ENCODE results near the gene ARHGAP35. TPM values are rescaled to one million over a fixed set of nuclear protein-coding genes. Genes with fewer than 3 reads are reported as not detected.

The ARHGAP35 gene
- total RNA-seq, 1 donor from 2014 or later: 57.9 TPM

- H3K4me1 ChIP-seq (ENCODE audit: insufficient read depth, low read length): peaks cover 38% of the 10 kb centered on the region
- H3K27ac Mint-ChIP-seq (ENCODE audit: unreplicated experiment): peak overlapping the region; percentile 84
- FAIRE-seq (no peak), DNase-seq (ENCODE audit: low read depth) (no peak)
- H3K36me3 Mint-ChIP-seq (ENCODE audit: low read depth, unreplicated experiment): peaks cover 4% of the 10 kb centered on the region
- H3K27me3 ChIP-seq (ENCODE audit: insufficient read depth, low read length): no peaks in the 10 kb centered on the region
- H3K9ac ChIP-seq (ENCODE audit: low read length): peak overlapping the region; percentile 25
- H3K9me3 ChIP-seq (ENCODE audit: insufficient read depth, low read depth, low read length): no peaks in the 10 kb centered on the region
- H3K4me2 ChIP-seq (ENCODE audit: low read length): peak overlapping the region; percentile 89
- no peaks in the 10 kb centered on the region for H3K36me3 ChIP-seq (ENCODE audit: insufficient read depth, low read length)
- H3K9me3 Mint-ChIP-seq (ENCODE audit: unreplicated experiment): no peaks in the 10 kb centered on the region
- H4K20me1 ChIP-seq (ENCODE audit: insufficient read depth, low read length): peaks cover 34% of the 10 kb centered on the region
- TF ChIP-seq EZH2 (IDR thresholded peaks at IDR 0.05; ENCODE audit: insufficient read depth, low read length) (no peak), CTCF (IDR thresholded peaks at IDR 0.05; ENCODE audit: insufficient read depth, low read depth, low read length) (no peak)
- H3K27ac ChIP-seq (ENCODE audit: low read depth, low read length): peak overlapping the region; percentile 19
- H3K4me3 ChIP-seq (ENCODE audit: insufficient read depth, low read depth, low read length): peak overlapping the region; percentile 55
- peaks cover 34% of the 10 kb centered on the region for H3K79me2 ChIP-seq (ENCODE audit: insufficient read depth, low read length)
- H3K4me3 Mint-ChIP-seq (ENCODE audit: unreplicated experiment): peak overlapping the region; percentile 87
- H2AFZ ChIP-seq (ENCODE audit: low read depth, low read length): peak overlapping the region; percentile 77
- H3K4me1 Mint-ChIP-seq (ENCODE audit: low read depth, unreplicated experiment): peaks cover 6% of the 10 kb centered on the region
- no peaks in the 10 kb centered on the region for H3K27me3 Mint-ChIP-seq (ENCODE audit: low read depth, unreplicated experiment)
These were observed 1.1 kb upstream of the ARHGAP35 start for GRCh38 chr19:46859637-46860124.

- Histone ChIP-seq H3K79me2 (ENCODE audit: insufficient read depth, low read length) (peaks cover 40% of the 10 kb centered on the region), H3K27ac (ENCODE audit: low read depth, low read length) (peak overlapping the region; percentile 93), H3K4me2 (ENCODE audit: low read length) (peak overlapping the region; percentile 89), H3K9me3 (ENCODE audit: insufficient read depth, low read depth, low read length) (no peaks in the 10 kb centered on the region), H4K20me1 (ENCODE audit: insufficient read depth, low read length) (peaks cover 40% of the 10 kb centered on the region), H2AFZ (ENCODE audit: low read depth, low read length) (peak overlapping the region; percentile 84), H3K4me1 (ENCODE audit: insufficient read depth, low read length) (peaks cover 42% of the 10 kb centered on the region), H3K27me3 (ENCODE audit: insufficient read depth, low read length) (no peaks in the 10 kb centered on the region), H3K4me3 (ENCODE audit: insufficient read depth, low read depth, low read length) (peak overlapping the region; percentile 70), H3K36me3 (ENCODE audit: insufficient read depth, low read length) (no peaks in the 10 kb centered on the region), H3K9ac (ENCODE audit: low read length) (peak overlapping the region; percentile 90)
- Mint-ChIP-seq H3K36me3 (ENCODE audit: low read depth, unreplicated experiment) (peaks cover 4% of the 10 kb centered on the region), H3K27ac (ENCODE audit: unreplicated experiment) (peak overlapping the region; percentile 84), H3K27me3 (ENCODE audit: low read depth, unreplicated experiment) (no peaks in the 10 kb centered on the region), H3K9me3 (ENCODE audit: unreplicated experiment) (no peaks in the 10 kb centered on the region), H3K4me1 (ENCODE audit: low read depth, unreplicated experiment) (peaks cover 12% of the 10 kb centered on the region), H3K4me3 (ENCODE audit: unreplicated experiment) (peak overlapping the region; percentile 87)
- FAIRE-seq (peak; percentile 66), DNase-seq (ENCODE audit: low read depth) (peak; percentile 95)
- no peak for TF ChIP-seq EZH2 (IDR thresholded peaks at IDR 0.05; ENCODE audit: insufficient read depth, low read length)
These were observed 512 bp upstream of the ARHGAP35 start for GRCh38 chr19:46860125-46860845.

- H3K36me3 ChIP-seq (ENCODE audit: insufficient read depth, low read length): no peaks in the 10 kb centered on the region
- Mint-ChIP-seq H3K27me3 (ENCODE audit: low read depth, unreplicated experiment) (no peaks in the 10 kb centered on the region), H3K9me3 (ENCODE audit: unreplicated experiment) (no peaks in the 10 kb centered on the region), H3K36me3 (ENCODE audit: low read depth, unreplicated experiment) (no peaks in the 10 kb centered on the region), H3K4me3 (ENCODE audit: unreplicated experiment) (no peak overlapping the region), H3K27ac (ENCODE audit: unreplicated experiment) (no peak overlapping the region), H3K4me1 (ENCODE audit: low read depth, unreplicated experiment) (peaks cover 21% of the 10 kb centered on the region)
- peaks cover 57% of the 10 kb centered on the region for H3K79me2 ChIP-seq (ENCODE audit: insufficient read depth, low read length)
- no peak for DNase-seq (ENCODE audit: low read depth)
- no peaks in the 10 kb centered on the region for H3K27me3 ChIP-seq (ENCODE audit: insufficient read depth, low read length)
- no peak overlapping the region for H2AFZ ChIP-seq (ENCODE audit: low read depth, low read length)
- peaks cover 55% of the 10 kb centered on the region for H4K20me1 ChIP-seq (ENCODE audit: insufficient read depth, low read length)
- H3K4me1 ChIP-seq (ENCODE audit: insufficient read depth, low read length): peaks cover 43% of the 10 kb centered on the region
- TF ChIP-seq CTCF (IDR thresholded peaks at IDR 0.05; ENCODE audit: insufficient read depth, low read depth, low read length) (no peak), EZH2 (IDR thresholded peaks at IDR 0.05; ENCODE audit: insufficient read depth, low read length) (no peak)
- peak overlapping the region; percentile 73 for H3K4me3 ChIP-seq (ENCODE audit: insufficient read depth, low read depth, low read length)
- peak overlapping the region; percentile 48 for H3K27ac ChIP-seq (ENCODE audit: low read depth, low read length)
- FAIRE-seq: no peak
- peak overlapping the region; percentile 84 for H3K9ac ChIP-seq (ENCODE audit: low read length)
- peak overlapping the region; percentile 96 for H3K4me2 ChIP-seq (ENCODE audit: low read length)
- H3K9me3 ChIP-seq (ENCODE audit: insufficient read depth, low read depth, low read length): no peaks in the 10 kb centered on the region
These were observed 1.1 kb downstream of the ARHGAP35 start for GRCh38 chr19:46861691-46862502.

Measured in astrocyte (in vitro differentiated cells and primary cell).